SK-N-SH (cell line): Measurements from ENCODE around the gene MIF4GD. TPM values are rescaled to one million over a fixed set of nuclear protein-coding genes. Genes with fewer than 3 reads are reported as not detected.

Experiments used
- CTCF ChIA-PET: fragments of 300-600, 350-600 bp; formaldehyde crosslinking; extraction: SDS; loops from one replicate; lab custom pipeline; 2021; lab: Yijun Ruan, JAX
- POLR2A ChIA-PET: fragments of 350-600 bp; sonication (Branson Sonifier 250); formaldehyde crosslinking; extraction: SDS; loops from one replicate; lab custom pipeline; 2020; ENCODE audit warnings: antibody characterized with exemption, inconsistent platforms; lab: Yijun Ruan, JAX
- DNase-seq: peaks from one replicate; pipeline ENCODE4 v3.0.0; 2012
- H2AFZ ChIP-seq: fragments of 200-600 bp; sonication (generic); 2 replicates; pipeline ENCODE4 v1.8.1; 2016; ENCODE audit warnings: antibody characterized with exemption, mild to moderate bottlenecking, low read depth
- H3F3A ChIP-seq: fragments of 200-600 bp; sonication (generic); replicated peaks from 2 replicates; pipeline ENCODE3; 2016; ENCODE audit warnings: antibody characterized with exemption, mild to moderate bottlenecking; ENCODE audit not compliant: insufficient read depth
- H3K27ac ChIP-seq, 2 experiments: fragments of 200-500 bp in 1 of 2; fragments of 200-600 bp in 1 of 2; sonication (Bioruptor generic) in 1 of 2; sonication (generic), shearing (Covaris generic) in 1 of 2; 2 replicates each; pipeline versions ENCODE4 v1.5.1 to v1.6.1; 2014 to 2016; ENCODE audit warnings: low read depth in 2 of 2, inconsistent platforms in 1 of 2, low read length in 1 of 2, mild to moderate bottlenecking in 1 of 2, mixed read lengths in 1 of 2
- H3K27me3 ChIP-seq: fragments of 200-600 bp; sonication (generic), shearing (Covaris generic); 2 replicates; pipeline ENCODE4 v1.6.1; 2016; ENCODE audit warnings: mixed run types; ENCODE audit not compliant: insufficient read depth
- H3K36me3 ChIP-seq, 2 experiments: fragments of 200-500 bp in 1 of 2; fragments of 200-600 bp in 1 of 2; sonication (Bioruptor generic) in 1 of 2; sonication (generic) in 1 of 2; replicated peaks in 1 of 2; 2 replicates each; pipeline versions ENCODE3 to v1.5.1; 2014 to 2016; ENCODE audit warnings: low read length in 1 of 2, mild to moderate bottlenecking in 1 of 2; ENCODE audit not compliant: insufficient read depth in 2 of 2, control insufficient read depth in 1 of 2
- H3K4me1 ChIP-seq, 2 experiments: fragments of 200-500 bp in 1 of 2; fragments of 200-600 bp in 1 of 2; sonication (Bioruptor generic) in 1 of 2; sonication (generic), shearing (Covaris generic) in 1 of 2; 2 replicates each; pipeline versions ENCODE4 v1.5.1 to v1.6.1; 2014 to 2016; ENCODE audit warnings: low read depth in 1 of 2, low read length in 1 of 2, mixed run types in 1 of 2; ENCODE audit not compliant: insufficient read depth in 2 of 2, control insufficient read depth in 1 of 2
- H3K4me2 ChIP-seq: fragments of 200-600 bp; sonication (generic), shearing (Covaris generic); 2 replicates; pipeline ENCODE4 v1.6.1; 2017; ENCODE audit warnings: mixed run types
- H3K4me3 ChIP-seq, 2 experiments: fragments of 200-500 bp in 1 of 2; fragments of 200-600 bp in 1 of 2; sonication (Bioruptor generic) in 1 of 2; sonication (generic), shearing (Covaris generic) in 1 of 2; 2 replicates each; pipeline versions ENCODE4 v1.5.1 to v1.8.1; 2014 to 2016; ENCODE audit warnings: low read depth in 2 of 2, inconsistent platforms in 1 of 2, low read length in 1 of 2, mild to moderate bottlenecking in 1 of 2, mixed read lengths in 1 of 2, moderate library complexity in 1 of 2
- H3K79me2 ChIP-seq: fragments of 200-600 bp; sonication (generic); 2 replicates; pipeline ENCODE4 v1.8.1; 2017; ENCODE audit warnings: mild to moderate bottlenecking; ENCODE audit not compliant: insufficient read depth
- H3K9ac ChIP-seq: fragments of 200-600 bp; sonication (generic); 2 replicates; pipeline ENCODE4 v1.6.1; 2017; ENCODE audit warnings: mixed run types
- H3K9me2 ChIP-seq: fragments of 200-600 bp; sonication (generic); 2 replicates; pipeline ENCODE4 v1.6.1; 2017; ENCODE audit warnings: mixed run types
- H3K9me3 ChIP-seq: fragments of 200-600 bp; sonication (generic); 2 replicates; pipeline ENCODE4 v1.6.1; 2017; ENCODE audit warnings: mixed run types, mild to moderate bottlenecking, moderate library complexity
- H4K20me1 ChIP-seq: fragments of 200-600 bp; sonication (generic); 2 replicates; pipeline ENCODE4 v1.6.1; 2017; ENCODE audit warnings: mild to moderate bottlenecking, mixed run types; ENCODE audit not compliant: insufficient read depth
- ELF1 ChIP-seq: IDR thresholded peaks from 2 replicates; pipeline ENCODE4 v1.4.0; 2012
- EP300 ChIP-seq, 2 experiments: IDR thresholded peaks; 2 replicates each; pipeline versions ENCODE4 v1.4.0 to v1.6.1; 2012; ENCODE audit warnings: borderline replicate concordance in 1 of 2, low read depth in 1 of 2, low read length in 1 of 2
- EZH2phosphoT487 ChIP-seq: fragments of 200-600 bp; sonication (generic); IDR thresholded peaks from 2 replicates; pipeline ENCODE4 v1.6.1; 2017; ENCODE audit warnings: low read depth, mixed run types, mild to moderate bottlenecking, antibody characterized with exemption, moderate library complexity, borderline replicate concordance
- FOSL2 ChIP-seq: IDR thresholded peaks from 2 replicates; pipeline ENCODE4 v1.4.0; 2012; ENCODE audit warnings: low read depth, mild to moderate bottlenecking, moderate library complexity, borderline replicate concordance
- FOXJ3 ChIP-seq: sonication (generic); formaldehyde crosslinking; IDR thresholded peaks from 2 replicates; pipeline ENCODE4 v1.5.1; 2020; ENCODE audit warnings: mild to moderate bottlenecking, missing genetic modification reagents
- FOXM1 ChIP-seq: IDR thresholded peaks from 2 replicates; pipeline ENCODE4 v1.4.0; 2012; ENCODE audit warnings: low read depth, mild to moderate bottlenecking
- GABPA ChIP-seq: IDR thresholded peaks from 2 replicates; pipeline ENCODE4 v1.4.0; 2012; ENCODE audit warnings: low read depth, mild to moderate bottlenecking
- GATA2 ChIP-seq: sonication (generic); formaldehyde crosslinking; IDR thresholded peaks from 2 replicates; pipeline ENCODE4 v1.5.0; 2020; ENCODE audit warnings: mild to moderate bottlenecking, missing genetic modification reagents
- JUND ChIP-seq: IDR thresholded peaks from 2 replicates; pipeline ENCODE4 v1.4.0; 2012
- MXI1 ChIP-seq: IDR thresholded peaks from 2 replicates; pipeline ENCODE4 v1.6.1; 2012; ENCODE audit warnings: mild to moderate bottlenecking, low read depth, low read length, improper control_type of control experiment
- NRF1 ChIP-seq: IDR thresholded peaks from 2 replicates; pipeline ENCODE4 v1.6.1; 2012; ENCODE audit warnings: low read depth, mild to moderate bottlenecking, low read length
- POLR2AphosphoS5 ChIP-seq: IDR thresholded peaks from 2 replicates; pipeline ENCODE4 v1.6.1; 2012; ENCODE audit warnings: low read depth, low read length
- RAD21 ChIP-seq: IDR thresholded peaks from 2 replicates; pipeline ENCODE4 v1.6.1; 2012; ENCODE audit warnings: mild to moderate bottlenecking, low read length
- RCOR1 ChIP-seq: fragments of 150-350 bp; IDR thresholded peaks from 2 replicates; pipeline ENCODE4 v1.6.1; 2017; ENCODE audit warnings: antibody characterized with exemption, low read length
- RFX5 ChIP-seq: IDR thresholded peaks from 2 replicates; pipeline ENCODE4 v1.6.1; 2012; ENCODE audit warnings: mild to moderate bottlenecking, improper control_type of control experiment, low read length
- RXRA ChIP-seq: IDR thresholded peaks from 2 replicates; pipeline ENCODE4 v1.4.0; 2012; ENCODE audit warnings: low read depth, mild to moderate bottlenecking, borderline replicate concordance
- SMC3 ChIP-seq: IDR thresholded peaks from 2 replicates; pipeline ENCODE4 v1.6.1; 2012; ENCODE audit warnings: low read depth, low read length, improper control_type of control experiment
- TAF1 ChIP-seq: IDR thresholded peaks from 2 replicates; pipeline ENCODE4 v1.6.1; 2012; ENCODE audit warnings: low read depth, mild to moderate bottlenecking, low read length, moderate library complexity, borderline replicate concordance
- TCF12 ChIP-seq: IDR thresholded peaks from 2 replicates; pipeline ENCODE4 v1.4.0; 2012
- WGBS: methylation state at CpG from one replicate; pipeline ENCODE4 v1.1.6; 2017; ENCODE audit warnings: low lambda C conversion rate; 5-methylcytosine and 5-hydroxymethylcytosine counted together
- polyA plus RNA-seq, 3 experiments: library from polyadenylated mRNA; depleted of rRNA; stranded (reverse); fragments of >200 nt; gene quantifications; 2 replicates each; pipeline ENCODE4 v1.2.3, GENCODE V29; 2012
- TF ChIP-seq, protein P1 (sequence below): IDR thresholded peaks from 2 replicates; pipeline ENCODE4 v1.6.1; 2012; ENCODE audit warnings: mild to moderate bottlenecking, low read depth, low read length, moderate library complexity
- TF ChIP-seq, protein P2 (sequence below): IDR thresholded peaks from 2 replicates; pipeline ENCODE4 v1.4.0; 2012; ENCODE audit warnings: low read depth
- TF ChIP-seq, protein P3 (sequence below): IDR thresholded peaks from 2 replicates; pipeline ENCODE4; 2012

MIF4GD gene
- polyA plus RNA-seq, 1 of the 3 experiments (the other 2 are of a cell fraction), result 65.4 TPM

DNA sequence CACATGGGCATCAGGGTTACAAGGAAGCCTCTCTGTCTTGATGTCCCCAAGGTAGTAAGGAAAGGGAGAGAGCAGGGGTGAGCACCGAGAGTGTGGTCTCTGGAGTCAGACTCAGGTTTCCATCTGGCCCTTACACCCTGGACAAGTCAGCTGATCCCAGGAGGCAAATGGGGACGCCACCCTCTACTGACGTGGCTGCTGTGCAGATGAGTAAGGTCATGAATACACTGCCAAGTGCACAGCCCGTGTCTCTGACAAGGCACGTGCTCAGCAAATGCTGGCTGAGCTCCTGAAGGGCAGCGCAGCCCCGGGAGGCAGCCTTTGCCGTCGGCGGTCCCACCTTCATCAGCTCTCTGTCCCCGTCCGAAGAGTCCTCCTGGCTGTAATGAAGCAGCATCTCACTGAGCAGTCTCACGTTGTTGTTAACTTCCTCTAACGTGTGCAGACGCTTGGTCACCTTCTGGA, 29.0 kb downstream of the MIF4GD start:
- H3K4me3 ChIP-seq, result no peak overlapping the region
- no peaks in the 10 kb centered on the region for H3K27me3 ChIP-seq
- TF ChIP-seq JUND (no peak), TCF12 (no peak), NRF1 (no peak), GABPA (no peak), SMC3 (no peak), FOXJ3 (no peak), RAD21 (no peak), MXI1 (no peak), RCOR1 (no peak), FOXM1 (no peak), TAF1 (no peak)
- TF ChIP-seq, protein P1, sequence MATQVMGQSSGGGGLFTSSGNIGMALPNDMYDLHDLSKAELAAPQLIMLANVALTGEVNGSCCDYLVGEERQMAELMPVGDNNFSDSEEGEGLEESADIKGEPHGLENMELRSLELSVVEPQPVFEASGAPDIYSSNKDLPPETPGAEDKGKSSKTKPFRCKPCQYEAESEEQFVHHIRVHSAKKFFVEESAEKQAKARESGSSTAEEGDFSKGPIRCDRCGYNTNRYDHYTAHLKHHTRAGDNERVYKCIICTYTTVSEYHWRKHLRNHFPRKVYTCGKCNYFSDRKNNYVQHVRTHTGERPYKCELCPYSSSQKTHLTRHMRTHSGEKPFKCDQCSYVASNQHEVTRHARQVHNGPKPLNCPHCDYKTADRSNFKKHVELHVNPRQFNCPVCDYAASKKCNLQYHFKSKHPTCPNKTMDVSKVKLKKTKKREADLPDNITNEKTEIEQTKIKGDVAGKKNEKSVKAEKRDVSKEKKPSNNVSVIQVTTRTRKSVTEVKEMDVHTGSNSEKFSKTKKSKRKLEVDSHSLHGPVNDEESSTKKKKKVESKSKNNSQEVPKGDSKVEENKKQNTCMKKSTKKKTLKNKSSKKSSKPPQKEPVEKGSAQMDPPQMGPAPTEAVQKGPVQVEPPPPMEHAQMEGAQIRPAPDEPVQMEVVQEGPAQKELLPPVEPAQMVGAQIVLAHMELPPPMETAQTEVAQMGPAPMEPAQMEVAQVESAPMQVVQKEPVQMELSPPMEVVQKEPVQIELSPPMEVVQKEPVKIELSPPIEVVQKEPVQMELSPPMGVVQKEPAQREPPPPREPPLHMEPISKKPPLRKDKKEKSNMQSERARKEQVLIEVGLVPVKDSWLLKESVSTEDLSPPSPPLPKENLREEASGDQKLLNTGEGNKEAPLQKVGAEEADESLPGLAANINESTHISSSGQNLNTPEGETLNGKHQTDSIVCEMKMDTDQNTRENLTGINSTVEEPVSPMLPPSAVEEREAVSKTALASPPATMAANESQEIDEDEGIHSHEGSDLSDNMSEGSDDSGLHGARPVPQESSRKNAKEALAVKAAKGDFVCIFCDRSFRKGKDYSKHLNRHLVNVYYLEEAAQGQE, result no peak
- H3K36me3 ChIP-seq, result peaks cover 39 to 95% of the 10 kb centered on the region in 2 experiments
- H2AFZ ChIP-seq, result no peak overlapping the region
- no peaks in the 10 kb centered on the region for H3K9me2 ChIP-seq
- no peak overlapping the region for H3K9ac ChIP-seq
- H3K4me2 ChIP-seq, result no peak overlapping the region
- no peak overlapping the region for H3K27ac ChIP-seq
- peaks cover 3% of the 10 kb centered on the region; the same call in 1 of the 2 replicates for H4K20me1 ChIP-seq
- H3K9me3 ChIP-seq, result no peaks in the 10 kb centered on the region
- no peak for DNase-seq
- WGBS, result 84% methylated on average over 11 of the region's 15 CpGs
- ChIA-PET CTCF (interaction anchor here (0.6 to 11.7 kb wide), 7 partner anchors 13 to 171 kb away, joined by 3 to 136 read pairs (median 28); partner anchors contain the start of genes GGA3, MRPS7 and NT5C), POLR2A (interaction anchor here (1.2 kb wide), 1 partner anchor 19 kb away, joined by 5 read pairs; the partner anchor contains the start of genes GGA3 and MRPS7)
- H3K4me1 ChIP-seq, result peaks cover 0 to 3% of the 10 kb centered on the region in 2 experiments; a peak in 1 of 4 replicates
- H3F3A ChIP-seq, result peaks cover 10% of the 10 kb centered on the region
- no peaks in the 10 kb centered on the region for H3K79me2 ChIP-seq

DNA sequence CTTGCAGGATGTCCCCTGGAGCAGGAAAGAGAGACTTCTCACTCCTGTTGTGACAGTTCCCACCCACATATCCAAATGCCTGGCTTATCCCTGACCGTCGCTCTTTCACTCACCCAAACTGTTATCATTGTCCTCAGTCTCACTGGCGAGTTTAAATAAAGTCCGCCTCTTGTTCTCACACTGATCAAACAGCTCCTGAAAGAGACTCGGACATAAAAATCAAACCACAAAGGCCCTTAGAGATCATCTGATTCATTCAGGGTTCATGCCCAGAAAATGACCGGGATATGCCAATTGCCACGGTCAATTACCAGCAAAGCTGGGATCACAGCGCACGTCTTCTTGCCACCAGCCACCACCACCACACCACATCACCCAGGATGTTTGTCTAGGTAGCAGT, 29.5 kb downstream of the MIF4GD start:
- Histone ChIP-seq H3K27me3 (no peaks in the 10 kb centered on the region), H3K4me3 (no peak overlapping the region), H3K4me2 (no peak overlapping the region), H3K4me1 (peaks cover 0 to 2% of the 10 kb centered on the region in 2 experiments; a peak in 1 of 4 replicates), H3K9me3 (no peaks in the 10 kb centered on the region), H3K9me2 (no peaks in the 10 kb centered on the region)
- POLR2A ChIA-PET, result interaction anchor here (1.2 kb wide), 1 partner anchor 20 kb away, joined by 5 read pairs; the partner anchor contains the start of genes GGA3 and MRPS7
- no peak for TF ChIP-seq ELF1
- TF ChIP-seq, protein P2, sequence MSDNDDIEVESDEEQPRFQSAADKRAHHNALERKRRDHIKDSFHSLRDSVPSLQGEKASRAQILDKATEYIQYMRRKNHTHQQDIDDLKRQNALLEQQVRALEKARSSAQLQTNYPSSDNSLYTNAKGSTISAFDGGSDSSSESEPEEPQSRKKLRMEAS, result no peak
- TF ChIP-seq FOXM1, result no peak
- TF ChIP-seq RAD21, result no peak
- no peak for TF ChIP-seq TAF1
- no peak for TF ChIP-seq RFX5
- no peak for TF ChIP-seq NRF1
- TF ChIP-seq GATA2 (CRISPR knock-in tag), result no peak
- no peak for TF ChIP-seq FOXJ3
- TF ChIP-seq SMC3, result no peak
- TF ChIP-seq, protein P3, sequence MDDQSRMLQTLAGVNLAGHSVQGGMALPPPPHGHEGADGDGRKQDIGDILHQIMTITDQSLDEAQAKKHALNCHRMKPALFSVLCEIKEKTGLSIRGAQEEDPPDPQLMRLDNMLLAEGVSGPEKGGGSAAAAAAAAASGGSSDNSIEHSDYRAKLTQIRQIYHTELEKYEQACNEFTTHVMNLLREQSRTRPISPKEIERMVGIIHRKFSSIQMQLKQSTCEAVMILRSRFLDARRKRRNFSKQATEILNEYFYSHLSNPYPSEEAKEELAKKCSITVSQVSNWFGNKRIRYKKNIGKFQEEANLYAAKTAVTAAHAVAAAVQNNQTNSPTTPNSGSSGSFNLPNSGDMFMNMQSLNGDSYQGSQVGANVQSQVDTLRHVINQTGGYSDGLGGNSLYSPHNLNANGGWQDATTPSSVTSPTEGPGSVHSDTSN, result no peak
- no peak for TF ChIP-seq POLR2AphosphoS5
- no peak for TF ChIP-seq MXI1
- TF ChIP-seq EZH2phosphoT487, result no peak
- no peak for TF ChIP-seq FOSL2
- no peak for TF ChIP-seq EP300 (IDR thresholded peaks at IDR 0.05; ENCODE audit: borderline replicate concordance in 1 of 2, low read depth in 1 of 2, low read length in 1 of 2)
- no peak for TF ChIP-seq RXRA
- TF ChIP-seq, all 33 proteins: peak for 0
- Histone ChIP-seq H2AFZ (no peak overlapping the region), H3K79me2 (no peaks in the 10 kb centered on the region), H3K36me3 (peaks cover 42 to 97% of the 10 kb centered on the region in 2 experiments), H3F3A (peaks cover 15% of the 10 kb centered on the region), H3K9ac (no peak overlapping the region), H4K20me1 (peaks cover 3% of the 10 kb centered on the region; the same call in 1 of the 2 replicates), H3K27ac (no peak overlapping the region)
- DNase-seq, result no peak
- 97% methylated on average over 9 of the region's 9 CpGs for WGBS
- CTCF ChIA-PET, result interaction anchor here (0.6 to 11.7 kb wide), 11 partner anchors 12 to 171 kb away, joined by 3 to 136 read pairs (median 27); partner anchors contain the start of genes GGA3, MIF4GD, MRPS7 and NUP85
